Hematopoietic multipotent progenitor cell treated with erythropoietin and hydrocortisone succinate and interleukin-3 and kit ligand, for 8 days (in vitro differentiated cells): Measurements from ENCODE around the gene AGBL5.

Experiments
- DNase-seq: peaks from one replicate; pipeline ENCODE4 v3.0.0-alpha.2; 2015

Gene AGBL5

DNA sequence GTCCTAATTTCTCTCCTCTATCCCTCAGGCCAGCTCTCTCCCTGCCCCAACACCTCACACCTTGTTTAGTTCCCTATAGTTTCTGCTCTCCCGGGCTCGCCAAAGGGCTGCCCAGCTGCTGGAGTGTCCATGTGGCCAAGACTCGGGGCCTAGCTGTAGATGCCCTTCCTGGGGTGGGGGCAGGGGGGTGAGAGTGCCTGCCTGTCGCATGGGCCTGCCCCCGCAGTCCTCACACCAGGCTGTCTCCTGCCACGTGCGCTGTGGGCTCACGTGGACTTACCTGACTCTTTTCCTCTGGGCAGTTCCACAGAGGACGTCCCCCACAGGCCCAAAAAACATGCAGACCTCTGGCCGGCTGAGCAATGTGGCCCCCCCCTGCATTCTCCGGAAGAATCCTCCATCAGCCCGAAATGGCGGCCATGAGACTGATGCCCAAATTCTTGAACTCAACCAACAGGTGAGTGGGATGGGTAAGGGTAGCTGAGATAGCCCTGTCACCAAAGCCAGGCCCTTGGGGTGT is 26.1 kb upstream of the AGBL5 start:
- no peak for DNase-seq

DNA sequence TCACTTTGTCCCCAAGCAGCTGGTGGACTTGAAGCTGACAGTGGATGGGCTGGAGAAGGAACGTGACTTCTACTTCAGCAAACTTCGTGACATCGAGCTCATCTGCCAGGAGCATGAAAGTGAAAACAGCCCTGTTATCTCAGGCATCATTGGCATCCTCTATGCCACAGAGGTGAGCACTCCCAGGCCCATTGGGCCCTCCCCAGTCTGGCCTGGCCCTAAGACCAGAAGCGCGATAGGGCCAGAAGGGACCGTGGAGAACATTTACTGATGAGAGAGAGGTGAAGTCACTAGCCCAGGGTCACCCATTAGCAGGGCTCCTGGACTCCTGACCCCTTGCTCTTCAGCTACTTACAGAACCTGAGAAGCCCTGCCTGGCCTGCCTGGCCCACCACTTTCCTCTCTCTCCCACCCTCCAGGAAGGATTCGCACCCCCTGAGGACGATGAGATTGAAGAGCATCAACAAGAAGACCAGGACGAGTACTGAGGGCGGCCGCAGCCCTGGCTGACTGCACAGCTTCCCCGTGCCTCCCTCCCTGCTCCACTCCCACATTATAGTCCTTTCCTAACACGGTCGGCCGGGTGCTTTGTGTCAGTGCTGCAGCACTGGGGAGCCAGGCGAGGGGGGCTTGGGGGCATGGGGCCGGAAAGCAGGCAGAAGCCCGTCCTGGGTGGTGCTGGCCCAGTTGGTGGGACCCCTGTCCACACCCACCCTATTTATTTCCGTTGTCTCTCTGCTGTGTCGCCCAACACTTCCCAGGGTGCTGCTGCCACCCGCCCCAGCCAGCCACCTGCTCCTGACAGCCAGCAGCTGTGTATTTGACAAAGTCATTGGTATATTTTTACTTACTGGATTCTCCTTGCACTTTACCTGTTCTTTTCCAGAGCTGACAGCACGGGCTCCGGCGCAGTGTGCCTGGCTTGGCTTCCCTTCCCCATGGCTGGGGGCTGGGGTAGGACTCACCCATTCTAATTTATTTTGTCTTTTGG is 25.3 kb upstream of the AGBL5 start:
- DNase-seq, result no peak

DNA sequence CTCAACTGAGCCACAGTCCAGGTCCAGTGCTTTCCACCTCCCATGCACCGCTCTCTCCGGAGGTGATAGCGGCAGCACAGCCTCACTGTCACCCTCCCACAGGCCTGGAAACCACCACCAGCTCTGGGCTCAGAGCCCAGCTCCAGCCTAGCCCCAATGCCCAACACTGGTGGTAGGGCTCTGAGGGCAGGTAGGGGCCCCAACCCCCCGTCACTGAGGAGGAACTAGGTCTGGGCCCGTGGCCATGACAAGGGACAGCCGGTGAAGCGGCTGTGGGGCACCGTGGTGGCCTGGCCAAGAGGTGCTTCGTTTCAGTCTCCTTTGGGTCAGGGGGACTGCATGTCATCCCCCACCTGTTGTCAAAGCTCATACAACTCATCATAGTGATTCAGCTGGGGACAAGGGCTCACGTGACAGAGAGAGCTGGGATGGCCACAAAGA is 24.2 kb upstream of the AGBL5 start:
- no peak for DNase-seq

- no peak for DNase-seq
Observed at GRCh38 chr2:27029051-27029450, 22.4 kb upstream of the AGBL5 start.

- peak; percentile 89 for DNase-seq
Observed at GRCh38 chr2:27032495-27033252, 18.8 kb upstream of the AGBL5 start, which contains the start of gene TMEM214. Gene TMEM214 (plus strand): TSS chr2:27032965. CDS start chr2:27033016, 51 bp downstream.

GRCh38 chr2:27033253-27033852 is 18.1 kb upstream of the AGBL5 start:
- DNase-seq, result no peak

- DNase-seq, result no peak
Observed at GRCh38 chr2:27038012-27038411, 13.5 kb upstream of the AGBL5 start.

- DNase-seq, result no peak
Observed at GRCh38 chr2:27038631-27039339, 12.7 kb upstream of the AGBL5 start.

DNA sequence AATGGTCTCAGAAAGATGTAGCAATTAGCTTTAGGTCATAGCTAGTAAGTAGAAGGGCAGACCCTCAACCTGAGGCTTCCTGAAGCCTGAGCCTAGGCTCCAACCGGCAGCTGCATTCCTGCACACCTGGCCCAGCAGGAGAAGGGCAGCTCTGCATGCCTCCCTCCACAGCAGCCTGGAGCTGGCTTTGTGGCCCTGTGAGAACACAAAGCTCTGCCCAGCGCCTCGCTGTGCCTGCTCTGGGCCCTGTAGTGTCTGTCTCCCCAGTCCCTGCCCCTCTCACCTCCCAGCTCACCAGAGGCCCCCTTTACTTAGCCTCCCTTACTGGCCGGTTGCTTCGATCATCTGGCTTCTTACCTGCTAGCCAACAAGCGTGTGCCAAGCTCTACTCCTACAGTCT is 12.0 kb upstream of the AGBL5 start:
- no peak for DNase-seq

GRCh38 chr2:27039871-27040270 is 11.6 kb upstream of the AGBL5 start:
- DNase-seq, result no peak

DNA sequence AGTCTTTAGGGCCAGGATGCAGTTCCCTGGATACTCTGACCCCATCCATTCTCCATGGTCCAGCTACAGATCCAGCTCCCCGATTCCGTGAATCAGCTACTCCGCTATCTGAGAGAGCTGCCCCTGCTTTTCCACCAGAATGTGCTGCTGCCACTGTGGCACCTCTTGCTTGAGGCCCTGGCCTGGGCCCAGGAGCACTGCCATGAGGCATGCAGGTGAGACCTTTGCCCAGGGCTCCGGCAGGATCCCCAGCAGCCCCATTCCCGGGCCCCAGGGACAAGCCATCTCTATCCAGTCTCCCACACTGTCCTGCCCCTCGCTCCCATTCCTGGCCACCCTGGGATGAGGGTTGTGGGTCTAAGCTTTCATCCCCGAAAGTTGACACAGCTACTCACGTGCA is 11.2 kb upstream of the AGBL5 start:
- DNase-seq, result no peak

DNA sequence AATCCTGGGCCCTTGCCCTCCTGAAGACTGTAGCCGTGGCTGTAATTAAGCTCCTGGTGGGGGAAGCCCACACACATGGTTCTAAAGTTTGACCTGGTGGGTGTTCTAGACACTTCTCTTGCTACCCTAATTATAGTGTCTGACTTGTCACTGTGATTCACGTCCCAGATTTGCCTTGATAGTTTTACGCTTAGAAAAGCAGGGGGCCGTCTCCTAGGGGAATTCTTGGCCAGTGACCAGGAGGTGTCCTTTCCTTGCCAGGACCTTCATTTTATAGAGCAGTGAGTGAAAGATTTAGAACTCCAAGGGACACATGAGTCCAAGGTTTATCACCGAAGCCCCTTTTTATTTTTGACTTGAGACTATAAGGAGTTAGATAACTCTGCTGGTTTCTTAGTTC is 9.7 kb upstream of the AGBL5 start:
- no peak for DNase-seq

DNA sequence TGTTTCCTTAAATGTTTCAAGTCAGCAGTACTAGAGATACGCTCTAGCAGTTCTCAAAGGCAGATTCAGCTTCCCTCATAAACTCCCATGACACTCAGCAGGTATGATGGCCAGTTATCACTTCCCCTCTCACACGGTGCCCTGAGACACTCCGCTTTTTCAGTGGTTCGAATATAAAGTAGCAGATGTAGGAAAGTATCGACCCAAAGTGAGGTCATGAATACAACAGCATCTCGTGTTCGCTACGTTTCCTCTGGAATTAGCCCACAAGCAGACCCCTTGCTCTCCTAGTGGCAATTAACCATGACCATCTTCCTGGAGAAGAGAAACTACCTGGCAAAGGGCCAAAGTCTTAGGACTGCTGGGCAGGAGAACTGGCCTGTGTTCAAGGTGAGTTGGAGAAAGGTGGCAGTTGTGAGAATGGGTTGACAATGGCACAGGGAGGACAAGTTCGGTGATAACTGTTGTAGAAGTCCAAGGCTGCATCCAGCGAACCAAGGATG is 9.3 kb upstream of the AGBL5 start:
- DNase-seq, result no peak

- DNase-seq, result no peak
Observed at GRCh38 chr2:27042985-27043634, 8.4 kb upstream of the AGBL5 start.

- DNase-seq, result no peak
Observed at GRCh38 chr2:27049422-27050280, 1.8 kb upstream of the AGBL5 start.

DNA sequence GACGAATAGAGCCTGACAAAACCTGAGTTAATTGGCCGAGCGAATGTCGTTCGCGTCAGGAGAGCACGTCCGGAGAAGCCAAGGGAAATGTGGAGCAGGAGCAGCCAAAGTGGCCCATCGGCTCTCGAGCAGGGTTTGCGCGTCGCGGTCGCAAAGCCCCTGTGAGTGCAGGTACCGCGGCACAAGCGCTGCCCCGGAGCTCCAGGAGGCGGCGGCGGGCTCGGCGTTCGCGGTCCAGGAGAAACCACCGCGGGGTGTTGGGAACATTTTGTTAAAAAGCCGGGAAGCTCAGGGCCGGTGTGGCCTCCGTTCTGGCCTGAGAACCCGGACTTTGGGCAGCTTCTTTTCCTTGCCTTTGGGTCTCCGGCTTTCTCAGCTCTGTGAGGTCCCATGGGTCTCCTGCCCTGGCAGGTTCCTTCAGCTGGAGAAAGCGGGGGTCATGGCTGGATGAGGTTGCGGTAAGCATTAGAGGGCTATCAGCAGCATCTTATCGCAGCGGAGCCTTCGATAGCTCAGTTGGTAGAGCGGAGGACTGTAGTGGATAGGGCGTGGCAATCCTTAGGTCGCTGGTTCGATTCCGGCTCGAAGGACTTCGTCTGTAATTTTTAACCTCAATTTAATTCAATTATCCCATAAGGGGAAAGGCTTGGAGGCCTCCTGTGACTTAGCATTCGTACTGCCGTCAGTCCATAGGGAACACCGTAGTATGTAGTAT is 1.0 kb upstream of the AGBL5 start:
- peak; percentile 94 for DNase-seq

DNA sequence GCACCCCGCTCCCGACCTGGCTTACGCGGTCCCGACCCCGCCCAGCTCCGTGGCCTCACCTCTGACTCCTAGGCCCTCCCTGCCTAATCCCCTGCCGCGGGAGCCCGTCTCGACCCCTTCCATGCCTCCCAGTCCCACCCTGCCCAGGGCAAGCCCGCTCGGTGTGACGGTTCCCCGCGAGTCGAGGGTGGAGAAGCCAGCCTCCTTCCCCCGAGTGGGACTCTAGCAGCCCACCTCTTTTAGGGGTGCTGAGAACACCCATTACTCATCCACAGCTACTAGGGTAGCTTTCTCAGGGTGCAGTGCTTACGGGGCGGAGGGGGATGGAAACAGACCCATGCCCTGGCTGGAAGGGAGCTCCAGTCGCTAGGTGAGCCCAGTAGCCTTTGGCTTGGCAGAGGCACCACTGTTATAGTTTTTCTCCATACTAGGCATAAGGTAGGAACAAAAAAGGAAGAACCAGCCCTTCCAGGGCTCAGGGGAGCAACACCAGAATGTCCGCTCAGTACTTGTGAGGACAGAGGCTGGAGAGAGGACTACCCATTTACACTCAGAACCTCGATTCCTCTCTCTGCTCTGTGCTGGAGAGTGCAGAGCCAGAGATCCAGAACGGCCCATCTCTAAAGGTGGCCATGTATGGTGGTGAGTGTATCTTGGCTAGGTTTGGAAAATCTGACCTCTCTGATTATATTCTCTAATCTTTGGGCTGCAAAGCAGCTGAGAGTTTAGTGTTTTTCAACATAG is 606 bp downstream of the AGBL5 start:
- DNase-seq, result peak; percentile 16

GRCh38 chr2:27053321-27053720 is 1.9 kb downstream of the AGBL5 start:
- DNase-seq, result no peak

GRCh38 chr2:27053776-27054175 is 2.3 kb downstream of the AGBL5 start:
- DNase-seq, result no peak
